Ovary (tissue), 3 donors: ENCODE data around the gene SIX5.

Experiments
- EP300 ChIP-seq: sonication (generic); formaldehyde crosslinking; IDR thresholded peaks from one replicate; pipeline ENCODE4 v1.6.1; 2017; ENCODE audit warnings: antibody characterized with exemption
- POLR2A ChIP-seq: fragments of 450-650 bp; IDR thresholded peaks from one replicate; pipeline ENCODE4 v1.6.1; 2017; ENCODE audit warnings: antibody characterized with exemption, mild to moderate bottlenecking, moderate library complexity
- TF ChIP-seq, protein P1 (sequence below), 3 donors: fragments of 450-650 bp in 2 of 3; fragments of 200-600 bp in 1 of 3; IDR thresholded peaks; one replicate each; pipeline versions ENCODE4 v1.5.1 to v1.8.0; 2016 to 2022; ENCODE audit warnings: antibody characterized with exemption in 3 of 3, mild to moderate bottlenecking in 1 of 3
- donor health status: DM: no; HTN: no; CAD: no.

GRCh38 chr19:45804959-45805230 is 35.8 kb upstream of the SIX5 start:
- TF ChIP-seq, protein P1, sequence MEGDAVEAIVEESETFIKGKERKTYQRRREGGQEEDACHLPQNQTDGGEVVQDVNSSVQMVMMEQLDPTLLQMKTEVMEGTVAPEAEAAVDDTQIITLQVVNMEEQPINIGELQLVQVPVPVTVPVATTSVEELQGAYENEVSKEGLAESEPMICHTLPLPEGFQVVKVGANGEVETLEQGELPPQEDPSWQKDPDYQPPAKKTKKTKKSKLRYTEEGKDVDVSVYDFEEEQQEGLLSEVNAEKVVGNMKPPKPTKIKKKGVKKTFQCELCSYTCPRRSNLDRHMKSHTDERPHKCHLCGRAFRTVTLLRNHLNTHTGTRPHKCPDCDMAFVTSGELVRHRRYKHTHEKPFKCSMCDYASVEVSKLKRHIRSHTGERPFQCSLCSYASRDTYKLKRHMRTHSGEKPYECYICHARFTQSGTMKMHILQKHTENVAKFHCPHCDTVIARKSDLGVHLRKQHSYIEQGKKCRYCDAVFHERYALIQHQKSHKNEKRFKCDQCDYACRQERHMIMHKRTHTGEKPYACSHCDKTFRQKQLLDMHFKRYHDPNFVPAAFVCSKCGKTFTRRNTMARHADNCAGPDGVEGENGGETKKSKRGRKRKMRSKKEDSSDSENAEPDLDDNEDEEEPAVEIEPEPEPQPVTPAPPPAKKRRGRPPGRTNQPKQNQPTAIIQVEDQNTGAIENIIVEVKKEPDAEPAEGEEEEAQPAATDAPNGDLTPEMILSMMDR (IDR thresholded peaks at IDR 0.05), result no peak
- TF ChIP-seq EP300 (no peak), POLR2A (no peak)
